Measurements from ENCODE around the gene RBP7.
"Not testable (repeated sequence)": the region's sequence is repeated elsewhere in the genome, so short reads cannot be mapped to it uniquely, and the experiment has no call there.

The RBP7 gene

DNA sequence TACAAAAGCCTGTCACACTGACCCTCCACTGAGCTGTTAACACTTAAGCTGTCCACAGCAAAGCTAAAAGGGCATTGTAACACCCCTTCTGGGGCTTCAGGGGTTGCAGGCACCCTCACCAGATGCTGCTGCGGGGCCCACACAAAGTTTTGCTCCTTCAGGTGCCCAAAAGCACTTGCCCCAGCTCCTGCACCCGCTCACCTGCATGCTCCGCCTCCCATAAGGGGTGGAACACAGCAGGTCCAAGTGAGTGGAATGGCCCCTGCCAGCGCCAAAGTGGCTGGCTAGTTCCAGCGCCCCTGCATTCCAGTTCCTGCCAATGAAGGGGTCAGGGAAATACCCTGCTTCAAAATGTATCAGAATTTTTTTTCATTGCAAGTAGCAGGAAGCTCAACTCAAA lies 7.3 kb upstream of the RBP7 start:
- in situ Hi-C loops (cut with MboI; ENCODE audit: low pct_unique_long_range_greater_than_20kb, low sequenced_read_pairs, unreplicated experiment) = no loop called here
- DNase-seq (ENCODE audit: low spot score) = no peak

DNA sequence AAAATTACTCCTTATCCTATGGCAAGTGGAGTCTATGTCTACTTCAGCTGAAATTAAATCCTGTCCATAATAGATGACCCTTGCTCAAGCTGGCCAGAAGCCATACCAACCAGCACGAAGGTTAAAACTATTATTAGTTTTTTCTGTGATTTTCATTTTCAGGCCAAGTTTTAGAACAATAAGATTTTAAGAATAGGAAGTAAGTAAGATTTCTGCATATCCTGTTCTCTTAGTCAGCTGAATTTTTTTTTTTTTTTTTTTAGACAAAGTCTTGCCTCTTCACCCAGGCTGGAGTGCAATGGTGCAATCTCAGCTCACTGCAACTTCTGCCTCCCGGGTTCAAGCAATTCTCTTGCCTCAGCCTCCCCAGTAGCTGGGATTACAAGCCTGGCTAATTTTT lies 6.1 kb upstream of the RBP7 start:
- in situ Hi-C loops (cut with MboI; ENCODE audit: low pct_unique_long_range_greater_than_20kb, low sequenced_read_pairs, unreplicated experiment) = no loop called here

More for the DNA sequence above, 7.3 kb upstream of the RBP7 start:
- TF ChIP-seq, protein P1, sequence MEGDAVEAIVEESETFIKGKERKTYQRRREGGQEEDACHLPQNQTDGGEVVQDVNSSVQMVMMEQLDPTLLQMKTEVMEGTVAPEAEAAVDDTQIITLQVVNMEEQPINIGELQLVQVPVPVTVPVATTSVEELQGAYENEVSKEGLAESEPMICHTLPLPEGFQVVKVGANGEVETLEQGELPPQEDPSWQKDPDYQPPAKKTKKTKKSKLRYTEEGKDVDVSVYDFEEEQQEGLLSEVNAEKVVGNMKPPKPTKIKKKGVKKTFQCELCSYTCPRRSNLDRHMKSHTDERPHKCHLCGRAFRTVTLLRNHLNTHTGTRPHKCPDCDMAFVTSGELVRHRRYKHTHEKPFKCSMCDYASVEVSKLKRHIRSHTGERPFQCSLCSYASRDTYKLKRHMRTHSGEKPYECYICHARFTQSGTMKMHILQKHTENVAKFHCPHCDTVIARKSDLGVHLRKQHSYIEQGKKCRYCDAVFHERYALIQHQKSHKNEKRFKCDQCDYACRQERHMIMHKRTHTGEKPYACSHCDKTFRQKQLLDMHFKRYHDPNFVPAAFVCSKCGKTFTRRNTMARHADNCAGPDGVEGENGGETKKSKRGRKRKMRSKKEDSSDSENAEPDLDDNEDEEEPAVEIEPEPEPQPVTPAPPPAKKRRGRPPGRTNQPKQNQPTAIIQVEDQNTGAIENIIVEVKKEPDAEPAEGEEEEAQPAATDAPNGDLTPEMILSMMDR (IDR thresholded peaks at IDR 0.05; ENCODE audit: extremely low read depth, insufficient read depth, missing control alignments) = no peak

DNA sequence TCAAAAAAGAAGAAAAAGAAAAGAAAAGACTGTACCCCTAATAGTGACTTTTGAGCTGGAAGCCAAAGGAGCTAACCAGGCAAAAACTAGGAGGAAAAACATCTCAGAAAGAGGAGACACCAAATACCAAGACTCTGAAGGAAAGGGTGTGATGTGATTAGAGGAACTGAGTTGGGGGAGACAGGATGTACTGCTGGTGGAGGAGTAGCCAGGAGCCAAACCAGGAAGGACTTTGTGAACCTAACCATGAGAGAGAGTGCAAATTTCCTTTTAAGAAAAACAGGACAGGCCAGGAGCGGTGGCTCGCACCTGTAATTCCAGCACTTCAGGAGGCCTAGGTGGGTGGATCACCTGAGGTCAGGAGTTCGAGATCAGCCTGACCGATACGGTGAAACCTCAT lies 4.1 kb upstream of the RBP7 start:
- in situ Hi-C loops (cut with MboI; ENCODE audit: low pct_unique_long_range_greater_than_20kb, low sequenced_read_pairs, unreplicated experiment) = no loop called here
- TF ChIP-seq, protein P1 (IDR thresholded peaks at IDR 0.05; ENCODE audit: extremely low read depth, insufficient read depth, missing control alignments) = no peak
- no peak for DNase-seq (ENCODE audit: low spot score)

More for the DNA sequence above, 6.1 kb upstream of the RBP7 start:
- no peak for DNase-seq (ENCODE audit: low spot score)
- TF ChIP-seq, protein P1 (IDR thresholded peaks at IDR 0.05; ENCODE audit: extremely low read depth, insufficient read depth, missing control alignments) = no peak

DNA sequence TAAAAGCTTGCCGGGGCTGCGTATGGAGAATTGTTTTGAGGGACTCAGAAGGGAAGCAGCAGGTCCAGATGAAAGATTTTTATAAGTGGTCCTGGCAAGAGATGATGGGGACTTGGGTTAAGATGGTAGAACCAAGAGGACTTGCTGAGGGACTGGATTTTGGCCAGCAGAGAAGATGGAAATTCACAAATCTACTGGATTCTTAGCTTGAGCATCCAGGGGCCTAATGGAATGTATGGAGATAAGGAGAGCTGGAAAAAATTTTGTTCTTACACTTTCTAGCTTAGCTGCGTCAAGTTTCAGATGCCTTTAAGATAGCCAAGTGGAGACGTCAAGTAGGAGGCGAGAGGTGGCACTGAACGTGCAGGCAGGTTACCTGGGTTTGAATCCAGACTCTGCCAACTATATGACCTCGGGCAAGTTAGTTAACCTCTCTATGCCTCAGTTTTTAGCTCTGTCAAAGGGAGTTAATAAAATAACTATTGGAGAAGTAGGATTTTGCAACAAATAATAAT lies 3.4 kb upstream of the RBP7 start:
- TF ChIP-seq, protein P1 (IDR thresholded peaks at IDR 0.05; ENCODE audit: extremely low read depth, insufficient read depth, missing control alignments) = no peak
- in situ Hi-C loops (cut with MboI; ENCODE audit: low pct_unique_long_range_greater_than_20kb, low sequenced_read_pairs, unreplicated experiment) = no loop called here
- no peak for DNase-seq (ENCODE audit: low spot score)

DNA sequence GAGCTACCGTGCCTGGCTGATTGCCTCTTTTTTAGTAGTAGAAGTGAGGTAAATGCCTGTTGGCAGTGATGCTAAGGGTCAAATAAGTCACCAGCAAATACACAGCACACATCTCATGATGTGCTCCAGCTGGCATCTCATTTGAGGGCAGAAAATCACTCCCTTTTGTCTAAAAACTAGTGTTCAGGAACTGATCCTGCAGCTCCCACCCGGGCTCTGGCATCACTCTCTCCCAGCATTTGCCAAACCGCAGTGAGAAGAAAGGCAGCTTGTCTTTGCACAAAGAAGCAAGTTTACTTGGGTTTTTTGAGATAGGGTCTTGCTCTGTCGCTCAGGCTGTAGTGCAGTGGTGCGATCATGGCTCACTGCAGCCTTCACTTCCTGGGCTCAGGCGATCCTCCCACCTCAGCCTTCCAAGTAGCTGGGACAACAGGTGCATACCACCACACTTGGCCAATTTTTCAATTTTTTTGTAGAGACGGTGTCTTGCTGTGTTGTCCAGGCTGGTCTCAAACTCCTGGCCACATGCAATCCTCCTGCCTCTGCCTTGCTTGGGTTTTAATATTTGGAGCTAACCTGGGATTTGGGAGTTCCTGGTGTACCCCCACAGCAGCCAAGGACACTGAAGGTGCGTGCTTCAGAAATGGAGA lies 4.1 kb downstream of the RBP7 start:
- TF ChIP-seq, protein P1 (IDR thresholded peaks at IDR 0.05; ENCODE audit: extremely low read depth, insufficient read depth, missing control alignments) = no peak
- no peak for DNase-seq (ENCODE audit: low spot score)
- in situ Hi-C loops (cut with MboI; ENCODE audit: low pct_unique_long_range_greater_than_20kb, low sequenced_read_pairs, unreplicated experiment) = no loop called here

DNA sequence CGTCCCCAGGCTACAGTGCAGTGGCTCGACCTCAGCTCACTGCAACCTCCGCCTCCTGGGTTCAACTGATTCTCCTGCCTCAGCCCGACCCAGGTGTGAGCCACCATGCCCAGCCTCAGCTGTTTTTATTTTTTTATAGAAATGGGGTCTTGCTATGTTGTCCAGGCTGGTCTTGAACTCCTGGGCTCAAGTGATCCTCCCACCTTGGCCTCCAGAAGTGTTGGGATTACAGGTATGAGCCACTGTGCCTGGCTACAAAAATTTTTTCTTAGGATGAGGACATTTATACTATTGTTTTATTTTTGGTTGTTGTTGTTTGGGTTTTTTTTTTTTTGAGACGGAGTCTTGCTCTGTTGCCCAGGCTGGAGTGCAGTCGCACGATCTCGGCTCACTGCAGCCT lies 8.2 kb downstream of the RBP7 start:
- in situ Hi-C loops (cut with MboI; ENCODE audit: low pct_unique_long_range_greater_than_20kb, low sequenced_read_pairs, unreplicated experiment); DNase-seq (ENCODE audit: low spot score): not testable (repeated sequence)

DNA sequence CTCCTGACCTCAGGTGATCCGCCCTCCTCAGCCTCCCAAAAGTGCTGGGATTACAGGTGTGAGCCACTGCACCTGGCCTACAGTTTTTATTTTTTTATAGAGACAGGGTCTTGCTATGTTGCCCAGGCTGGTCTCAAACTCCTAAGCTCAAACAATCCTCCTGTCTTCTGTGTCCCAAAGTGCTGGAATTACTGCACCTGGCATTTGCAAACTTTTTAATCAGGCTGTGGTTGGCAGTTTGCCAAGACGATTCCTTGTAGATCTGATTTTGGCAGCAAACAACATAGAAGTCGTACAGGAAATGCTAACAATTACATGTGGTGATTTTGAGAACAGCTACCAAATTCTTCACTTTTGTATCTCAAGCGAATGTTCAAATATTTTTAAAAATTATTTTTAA lies 10.1 kb downstream of the RBP7 start:
- no peak for DNase-seq (ENCODE audit: low spot score)
- TF ChIP-seq, protein P1 (IDR thresholded peaks at IDR 0.05; ENCODE audit: extremely low read depth, insufficient read depth, missing control alignments) = no peak
- in situ Hi-C loops (cut with MboI; ENCODE audit: low pct_unique_long_range_greater_than_20kb, low sequenced_read_pairs, unreplicated experiment) = no loop called here

Measured in GM13977 (cell line).